DOHH2 (cell line): ENCODE data around the gene SAV1.

Experiments used
- H3F3A ChIP-seq: fragments of 200-600 bp; sonication (generic), shearing (Covaris generic); 2 replicates; pipeline ENCODE4 v1.6.0; 2016; ENCODE audit warnings: antibody characterized with exemption, mild to moderate bottlenecking; ENCODE audit not compliant: control insufficient read depth, insufficient read depth
- H3K27ac ChIP-seq: fragments of 200-600 bp; sonication (generic); 2 replicates; pipeline ENCODE4 v1.5.1; 2014; ENCODE audit warnings: low read depth, mild to moderate bottlenecking, low read length, moderate library complexity
- H3K27me3 ChIP-seq: fragments of 200-600 bp; sonication (generic); 2 replicates; pipeline ENCODE4 v1.6.1; 2014; ENCODE audit warnings: mild to moderate bottlenecking, low read length, mixed read lengths; ENCODE audit not compliant: control insufficient read depth
- H3K36me3 ChIP-seq: fragments of 200-600 bp; sonication (generic); 2 replicates; pipeline ENCODE4 v1.6.1; 2014; ENCODE audit warnings: mild to moderate bottlenecking, low read length, moderate library complexity, mixed read lengths; ENCODE audit not compliant: control insufficient read depth
- H3K4me1 ChIP-seq: fragments of 200-600 bp; sonication (generic); 2 replicates; pipeline ENCODE4 v1.6.1; 2014; ENCODE audit warnings: mild to moderate bottlenecking, low read length, mixed read lengths; ENCODE audit not compliant: control insufficient read depth
- H3K4me2 ChIP-seq: fragments of 200-600 bp; sonication (generic); 2 replicates; pipeline ENCODE4 v1.6.0; 2014; ENCODE audit warnings: mild to moderate bottlenecking, low read length, moderate library complexity
- H3K4me3 ChIP-seq: fragments of 200-600 bp; sonication (generic); 2 replicates; pipeline ENCODE4 v1.5.1; 2014; ENCODE audit warnings: mild to moderate bottlenecking, low read length, mixed read lengths
- H3K79me2 ChIP-seq: fragments of 200-600 bp; sonication (generic); 2 replicates; pipeline ENCODE4 v1.6.1; 2014; ENCODE audit warnings: mild to moderate bottlenecking, low read length, mixed read lengths; ENCODE audit not compliant: control insufficient read depth
- H3K9me2 ChIP-seq: fragments of 200-600 bp; sonication (generic); replicated peaks from 2 replicates; pipeline ENCODE4 v1.6.1; 2014; ENCODE audit warnings: mild to moderate bottlenecking, low read length, mixed read lengths; ENCODE audit not compliant: control insufficient read depth
- H3K9me3 ChIP-seq: fragments of 200-600 bp; sonication (generic); 2 replicates; pipeline ENCODE4 v1.6.1; 2014; ENCODE audit warnings: antibody characterized with exemption, low read length, mixed read lengths; ENCODE audit not compliant: control insufficient read depth, insufficient read depth
- H4K20me1 ChIP-seq: fragments of 200-600 bp; sonication (generic); 2 replicates; pipeline ENCODE4 v1.6.0; 2014; ENCODE audit warnings: low read depth, mild to moderate bottlenecking, antibody characterized with exemption, low read length, moderate library complexity; ENCODE audit not compliant: control insufficient read depth, insufficient read depth
- CTCF ChIP-seq: fragments of 200-600 bp; sonication (generic); IDR thresholded peaks from one replicate; pipeline ENCODE4 v1.5.1; 2014; ENCODE audit warnings: antibody characterized with exemption, mild to moderate bottlenecking, low read depth, low read length; ENCODE audit not compliant: poor library complexity, severe bottlenecking
- EZH2phosphoT487 ChIP-seq: fragments of 200-600 bp; sonication (generic); IDR thresholded peaks from 2 replicates; pipeline ENCODE4 v1.6.1; 2017; ENCODE audit warnings: borderline replicate concordance, mild to moderate bottlenecking, antibody characterized with exemption, low read length, moderate library complexity, mixed read lengths

The SAV1 gene

GRCh38 chr14:50647753-50648152 is 20.4 kb downstream of the SAV1 start:
- Histone ChIP-seq H3K27ac (no peak overlapping the region), H3F3A (no peaks in the 10 kb centered on the region), H3K79me2 (peaks cover 44% of the 10 kb centered on the region), H3K27me3 (no peaks in the 10 kb centered on the region), H3K4me1 (peaks cover 36% of the 10 kb centered on the region), H3K9me3 (no peaks in the 10 kb centered on the region), H4K20me1 (no peaks in the 10 kb centered on the region), H3K36me3 (peaks cover 13% of the 10 kb centered on the region), H3K9me2 (no peaks in the 10 kb centered on the region), H3K4me2 (peak overlapping the region; percentile 64), H3K4me3 (peak overlapping the region; percentile 56)
- TF ChIP-seq CTCF (no peak), EZH2phosphoT487 (no peak)

GRCh38 chr14:50647282-50647681 is 20.8 kb downstream of the SAV1 start:
- H3K27ac ChIP-seq: no peak overlapping the region
- peak overlapping the region; percentile 64 for H3K4me2 ChIP-seq
- H3K79me2 ChIP-seq: peaks cover 40% of the 10 kb centered on the region

GRCh38 chr14:50635141-50635540 is 33.0 kb downstream of the SAV1 start:
- Histone ChIP-seq H3K9me3 (no peaks in the 10 kb centered on the region), H3K4me1 (no peaks in the 10 kb centered on the region), H3K79me2 (no peaks in the 10 kb centered on the region), H3F3A (no peaks in the 10 kb centered on the region), H3K4me2 (no peak overlapping the region), H3K9me2 (no peaks in the 10 kb centered on the region), H4K20me1 (no peaks in the 10 kb centered on the region), H3K27me3 (no peaks in the 10 kb centered on the region), H3K27ac (no peak overlapping the region), H3K36me3 (peaks cover 10% of the 10 kb centered on the region), H3K4me3 (no peak overlapping the region)
- TF ChIP-seq EZH2phosphoT487: no peak
- TF ChIP-seq CTCF: no peak

More at GRCh38 chr14:50647282-50647681, 20.8 kb downstream of the SAV1 start:
- H3K9me3 ChIP-seq: no peaks in the 10 kb centered on the region
- TF ChIP-seq EZH2phosphoT487 (no peak), CTCF (no peak)
- H3K4me3 ChIP-seq: peak overlapping the region; percentile 56
- H4K20me1 ChIP-seq: no peaks in the 10 kb centered on the region
- H3F3A ChIP-seq: no peaks in the 10 kb centered on the region
- no peaks in the 10 kb centered on the region for H3K9me2 ChIP-seq
- peaks cover 36% of the 10 kb centered on the region for H3K4me1 ChIP-seq
- H3K27me3 ChIP-seq: no peaks in the 10 kb centered on the region
- H3K36me3 ChIP-seq: peaks cover 13% of the 10 kb centered on the region
